Activated gamma-delta T cell treated with anti-CD3 and anti-CD28 coated beads, Interleukin-2, amount 50 U/mL, for 16 hours (primary cell): Measurements from ENCODE around the gene SYNDIG1.

Source experiments
- DNase-seq: peaks from one replicate; pipeline ENCODE4 v3.0.0-alpha.2; 2020; ENCODE audit warnings: low read depth

SYNDIG1 gene

GRCh38 chr20:24585796-24586522, 116.5 kb downstream of the SYNDIG1 start:
- no peak for DNase-seq

- no peak for DNase-seq
These were observed 117.1 kb downstream of the SYNDIG1 start for GRCh38 chr20:24586523-24586840.

- DNase-seq = no peak
These were observed 118.1 kb downstream of the SYNDIG1 start for GRCh38 chr20:24587384-24588046.

GRCh38 chr20:24588047-24588635, 118.7 kb downstream of the SYNDIG1 start:
- no peak for DNase-seq

- DNase-seq = no peak
These were observed 119.4 kb downstream of the SYNDIG1 start for GRCh38 chr20:24588725-24589340.

- no peak for DNase-seq
These were observed 120.0 kb downstream of the SYNDIG1 start for GRCh38 chr20:24589381-24589780.

- DNase-seq = no peak
These were observed 120.4 kb downstream of the SYNDIG1 start for GRCh38 chr20:24589815-24590177.

- no peak for DNase-seq
These were observed 121.0 kb downstream of the SYNDIG1 start for GRCh38 chr20:24590178-24590982.

- no peak for DNase-seq
These were observed 127.6 kb downstream of the SYNDIG1 start for GRCh38 chr20:24597051-24597450.

GRCh38 chr20:24598346-24598745, 128.9 kb downstream of the SYNDIG1 start:
- no peak for DNase-seq

GRCh38 chr20:24598996-24599395, 129.6 kb downstream of the SYNDIG1 start:
- DNase-seq = no peak

GRCh38 chr20:24600012-24600411, 130.6 kb downstream of the SYNDIG1 start:
- no peak for DNase-seq

GRCh38 chr20:24603454-24603853, 134.0 kb downstream of the SYNDIG1 start:
- DNase-seq = no peak

GRCh38 chr20:24604966-24605665, 135.7 kb downstream of the SYNDIG1 start:
- DNase-seq = no peak

GRCh38 chr20:24605937-24606455, 136.6 kb downstream of the SYNDIG1 start:
- no peak for DNase-seq

GRCh38 chr20:24607402-24607801, 138.0 kb downstream of the SYNDIG1 start:
- no peak for DNase-seq

- no peak for DNase-seq
These were observed 139.7 kb downstream of the SYNDIG1 start for GRCh38 chr20:24608926-24609667.

GRCh38 chr20:24609757-24610156, 140.3 kb downstream of the SYNDIG1 start:
- no peak for DNase-seq

- DNase-seq = no peak
These were observed 141.1 kb downstream of the SYNDIG1 start for GRCh38 chr20:24610341-24611115.
